ENCODE measurements around the gene FOCAD. TPM values are rescaled to one million over a fixed set of nuclear protein-coding genes. Genes with fewer than 3 reads are reported as not detected.
A peak's percentile ranks its signal among the peaks of the same experiment; 100 is the strongest.

FOCAD gene
- total RNA-seq, 1 donor from 2014 or later: 146 TPM

DNA sequence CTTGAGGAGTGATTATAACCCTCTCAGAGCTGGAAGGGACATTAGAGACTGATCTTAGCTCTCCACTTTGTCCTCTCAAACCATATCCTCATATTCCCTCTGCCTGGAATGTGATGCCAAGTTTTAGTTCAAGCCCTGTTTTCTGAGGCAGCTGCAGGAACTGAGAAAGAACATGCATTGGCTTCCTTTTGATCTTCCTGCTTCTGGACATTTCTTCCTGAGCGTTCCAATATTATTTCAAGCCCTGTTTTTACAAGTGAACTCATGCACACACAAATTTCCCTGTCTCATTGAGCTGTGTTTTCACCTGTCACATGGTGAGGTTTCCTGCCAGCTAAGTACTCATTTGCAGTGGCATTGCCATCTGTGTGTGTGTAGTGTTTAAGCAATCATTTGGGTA lies 17.0 kb downstream of the FOCAD start:
- H3K4me3 ChIP-seq: no peak overlapping the region
- Mint-ChIP-seq H3K27ac (peak overlapping the region; percentile 4), H3K27me3 (ENCODE audit: insufficient read depth, low read depth) (no peaks in the 10 kb centered on the region)

DNA sequence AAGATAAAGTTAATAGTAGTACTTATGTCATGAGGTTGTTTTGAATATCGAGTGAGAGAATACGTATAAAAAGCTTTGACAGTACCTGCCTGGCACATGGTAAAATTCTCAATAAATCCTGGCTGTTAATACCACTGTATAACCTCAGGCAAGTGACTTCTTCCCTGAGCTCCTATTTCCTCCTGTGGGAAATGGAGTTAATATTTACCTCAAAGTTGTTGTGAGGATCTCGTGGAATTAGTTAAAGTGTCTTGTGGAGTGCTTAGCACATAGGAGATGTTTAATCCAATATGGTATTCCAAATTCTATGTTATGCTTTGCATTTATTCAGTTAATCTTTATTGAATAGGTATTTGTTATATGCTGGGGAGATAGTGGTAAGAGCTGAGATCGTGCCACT lies 18.5 kb downstream of the FOCAD start:
- Histone ChIP-seq H3K4me2 (no peak overlapping the region), H3F3A (ENCODE audit: low read depth) (no peaks in the 10 kb centered on the region), H3K4me3 (no peak overlapping the region), H3K79me2 (ENCODE audit: low read depth) (peaks cover 81% of the 10 kb centered on the region), H4K20me1 (ENCODE audit: low read depth) (peaks cover 38% of the 10 kb centered on the region), H3K9me3 (ENCODE audit: low read depth) (no peaks in the 10 kb centered on the region), H3K27ac (no peak overlapping the region), H3K36me3 (no peaks in the 10 kb centered on the region), H3K4me1 (no peaks in the 10 kb centered on the region), H3K9ac (no peak overlapping the region), H3K27me3 (no peaks in the 10 kb centered on the region), H2AFZ (replicated peaks) (no peak overlapping the region)
- peaks cover 8% of the 10 kb centered on the region for H3K4me1 Mint-ChIP-seq
- H3K36me3 Mint-ChIP-seq: peaks cover 7% of the 10 kb centered on the region
- H3K4me3 Mint-ChIP-seq: no peak overlapping the region
- no peak for DNase-seq (ENCODE audit: low spot score)
- H3K9me3 Mint-ChIP-seq: no peaks in the 10 kb centered on the region
- TF ChIP-seq, protein P1, sequence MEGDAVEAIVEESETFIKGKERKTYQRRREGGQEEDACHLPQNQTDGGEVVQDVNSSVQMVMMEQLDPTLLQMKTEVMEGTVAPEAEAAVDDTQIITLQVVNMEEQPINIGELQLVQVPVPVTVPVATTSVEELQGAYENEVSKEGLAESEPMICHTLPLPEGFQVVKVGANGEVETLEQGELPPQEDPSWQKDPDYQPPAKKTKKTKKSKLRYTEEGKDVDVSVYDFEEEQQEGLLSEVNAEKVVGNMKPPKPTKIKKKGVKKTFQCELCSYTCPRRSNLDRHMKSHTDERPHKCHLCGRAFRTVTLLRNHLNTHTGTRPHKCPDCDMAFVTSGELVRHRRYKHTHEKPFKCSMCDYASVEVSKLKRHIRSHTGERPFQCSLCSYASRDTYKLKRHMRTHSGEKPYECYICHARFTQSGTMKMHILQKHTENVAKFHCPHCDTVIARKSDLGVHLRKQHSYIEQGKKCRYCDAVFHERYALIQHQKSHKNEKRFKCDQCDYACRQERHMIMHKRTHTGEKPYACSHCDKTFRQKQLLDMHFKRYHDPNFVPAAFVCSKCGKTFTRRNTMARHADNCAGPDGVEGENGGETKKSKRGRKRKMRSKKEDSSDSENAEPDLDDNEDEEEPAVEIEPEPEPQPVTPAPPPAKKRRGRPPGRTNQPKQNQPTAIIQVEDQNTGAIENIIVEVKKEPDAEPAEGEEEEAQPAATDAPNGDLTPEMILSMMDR (IDR thresholded peaks at IDR 0.05): no peak
- TF ChIP-seq EZH2phosphoT487 (IDR thresholded peaks at IDR 0.05): no peak
- TF ChIP-seq EZH2 (IDR thresholded peaks at IDR 0.05): no peak
- H3K27me3 Mint-ChIP-seq (ENCODE audit: insufficient read depth, low read depth): no peaks in the 10 kb centered on the region
- no peak overlapping the region for H3K27ac Mint-ChIP-seq

More for the DNA sequence above, 17.0 kb downstream of the FOCAD start:
- peaks cover 42% of the 10 kb centered on the region for H4K20me1 ChIP-seq (ENCODE audit: low read depth)
- no peaks in the 10 kb centered on the region for H3K9me3 Mint-ChIP-seq
- H3K27me3 ChIP-seq: no peaks in the 10 kb centered on the region
- H3K79me2 ChIP-seq (ENCODE audit: low read depth): peaks cover 84% of the 10 kb centered on the region
- H3K4me1 ChIP-seq: no peaks in the 10 kb centered on the region
- no peaks in the 10 kb centered on the region for H3K36me3 ChIP-seq
- no peak overlapping the region for H3K4me3 Mint-ChIP-seq
- no peak overlapping the region for H3K9ac ChIP-seq
- no peaks in the 10 kb centered on the region for H3F3A ChIP-seq (ENCODE audit: low read depth)
- DNase-seq (ENCODE audit: low spot score): no peak
- H2AFZ ChIP-seq (replicated peaks): no peak overlapping the region
- no peak overlapping the region for H3K4me2 ChIP-seq
- H3K27ac ChIP-seq: no peak overlapping the region
- no peaks in the 10 kb centered on the region for H3K9me3 ChIP-seq (ENCODE audit: low read depth)
- peaks cover 8% of the 10 kb centered on the region for H3K4me1 Mint-ChIP-seq
- peaks cover 2% of the 10 kb centered on the region for H3K36me3 Mint-ChIP-seq
- TF ChIP-seq EZH2 (IDR thresholded peaks at IDR 0.05): no peak
- no peak for TF ChIP-seq EZH2phosphoT487 (IDR thresholded peaks at IDR 0.05)
- TF ChIP-seq, protein P1 (IDR thresholded peaks at IDR 0.05): no peak

DNA sequence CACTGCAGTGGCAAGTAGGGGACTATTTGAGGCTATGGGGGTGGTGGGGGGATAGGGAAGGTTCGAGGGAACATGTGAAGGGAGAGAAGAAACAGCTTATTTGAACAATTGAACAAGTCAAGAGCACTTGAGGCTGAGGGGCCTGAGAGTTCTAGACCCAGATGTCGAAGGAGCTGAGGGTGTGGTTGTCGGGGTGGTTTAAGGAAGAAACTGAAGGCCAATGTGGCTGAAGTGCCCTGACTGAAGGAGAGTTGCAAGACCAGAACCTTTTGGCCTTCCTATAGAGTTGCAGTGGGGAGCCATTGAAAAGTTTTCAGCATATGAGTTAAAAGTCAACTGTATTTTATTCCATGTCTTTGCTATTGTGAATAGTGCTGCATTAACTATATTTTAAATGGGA lies 19.1 kb downstream of the FOCAD start:
- Histone ChIP-seq H3K4me1 (no peaks in the 10 kb centered on the region), H3K27me3 (no peaks in the 10 kb centered on the region), H2AFZ (replicated peaks) (no peak overlapping the region), H3K36me3 (no peaks in the 10 kb centered on the region), H3K9me3 (ENCODE audit: low read depth) (no peaks in the 10 kb centered on the region), H3F3A (ENCODE audit: low read depth) (no peaks in the 10 kb centered on the region), H4K20me1 (ENCODE audit: low read depth) (peaks cover 38% of the 10 kb centered on the region), H3K4me3 (no peak overlapping the region), H3K9ac (no peak overlapping the region), H3K79me2 (ENCODE audit: low read depth) (peaks cover 84% of the 10 kb centered on the region), H3K27ac (no peak overlapping the region), H3K4me2 (no peak overlapping the region)
- peaks cover 8% of the 10 kb centered on the region for H3K4me1 Mint-ChIP-seq
- H3K4me3 Mint-ChIP-seq: no peak overlapping the region
- DNase-seq (ENCODE audit: low spot score): no peak
- H3K27ac Mint-ChIP-seq: no peak overlapping the region
- H3K27me3 Mint-ChIP-seq (ENCODE audit: insufficient read depth, low read depth): no peaks in the 10 kb centered on the region
- peaks cover 7% of the 10 kb centered on the region for H3K36me3 Mint-ChIP-seq
- no peaks in the 10 kb centered on the region for H3K9me3 Mint-ChIP-seq
- TF ChIP-seq EZH2phosphoT487 (IDR thresholded peaks at IDR 0.05) (no peak), EZH2 (IDR thresholded peaks at IDR 0.05) (no peak)
- TF ChIP-seq, protein P1 (IDR thresholded peaks at IDR 0.05): no peak

Data from neural progenitor cell (in vitro differentiated cells).